ENCODE measurements around the gene PHF1. TPM values are rescaled to one million over a fixed set of nuclear protein-coding genes. Genes with fewer than 3 reads are reported as not detected.
A peak's percentile ranks its signal among the peaks of the same experiment; 100 is the strongest.

PHF1 gene
- polyA plus RNA-seq, 1 experiment: 54.6 TPM

DNA sequence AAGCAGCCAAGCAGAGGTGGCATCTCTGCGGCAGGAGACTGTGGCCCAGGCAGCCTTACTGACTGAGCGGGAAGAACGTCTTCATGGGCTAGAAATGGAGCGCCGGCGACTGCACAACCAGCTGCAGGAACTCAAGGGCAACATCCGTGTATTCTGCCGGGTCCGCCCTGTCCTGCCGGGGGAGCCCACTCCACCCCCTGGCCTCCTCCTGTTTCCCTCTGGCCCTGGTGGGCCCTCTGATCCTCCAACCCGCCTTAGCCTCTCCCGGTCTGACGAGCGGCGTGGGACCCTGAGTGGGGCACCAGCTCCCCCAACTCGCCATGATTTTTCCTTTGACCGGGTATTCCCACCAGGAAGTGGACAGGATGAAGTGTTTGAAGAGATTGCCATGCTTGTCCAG, 5.9 kb upstream of the PHF1 start:
- no peaks in the 10 kb centered on the region for H3K27me3 ChIP-seq (ENCODE audit: control insufficient read depth, insufficient read depth, low read length)
- DNase-seq (ENCODE audit: low read depth): no peak
- POLR2A ChIA-PET: no interaction called here
- TF ChIP-seq, protein P1, sequence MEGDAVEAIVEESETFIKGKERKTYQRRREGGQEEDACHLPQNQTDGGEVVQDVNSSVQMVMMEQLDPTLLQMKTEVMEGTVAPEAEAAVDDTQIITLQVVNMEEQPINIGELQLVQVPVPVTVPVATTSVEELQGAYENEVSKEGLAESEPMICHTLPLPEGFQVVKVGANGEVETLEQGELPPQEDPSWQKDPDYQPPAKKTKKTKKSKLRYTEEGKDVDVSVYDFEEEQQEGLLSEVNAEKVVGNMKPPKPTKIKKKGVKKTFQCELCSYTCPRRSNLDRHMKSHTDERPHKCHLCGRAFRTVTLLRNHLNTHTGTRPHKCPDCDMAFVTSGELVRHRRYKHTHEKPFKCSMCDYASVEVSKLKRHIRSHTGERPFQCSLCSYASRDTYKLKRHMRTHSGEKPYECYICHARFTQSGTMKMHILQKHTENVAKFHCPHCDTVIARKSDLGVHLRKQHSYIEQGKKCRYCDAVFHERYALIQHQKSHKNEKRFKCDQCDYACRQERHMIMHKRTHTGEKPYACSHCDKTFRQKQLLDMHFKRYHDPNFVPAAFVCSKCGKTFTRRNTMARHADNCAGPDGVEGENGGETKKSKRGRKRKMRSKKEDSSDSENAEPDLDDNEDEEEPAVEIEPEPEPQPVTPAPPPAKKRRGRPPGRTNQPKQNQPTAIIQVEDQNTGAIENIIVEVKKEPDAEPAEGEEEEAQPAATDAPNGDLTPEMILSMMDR (IDR thresholded peaks at IDR 0.05; ENCODE audit: insufficient read depth, low read depth, low read length): no peak
- CTCF ChIA-PET: interaction anchor here (0.5 to 1.4 kb wide), 2 partner anchors 14 to 220 kb away, joined by 3 to 4 read pairs; no protein-coding TSS in a partner anchor
- no peaks in the 10 kb centered on the region for H3K36me3 ChIP-seq (ENCODE audit: control insufficient read depth, insufficient read depth, low read length)
- H3K4me3 ChIP-seq (ENCODE audit: low read depth, low read length): no peak overlapping the region

DNA sequence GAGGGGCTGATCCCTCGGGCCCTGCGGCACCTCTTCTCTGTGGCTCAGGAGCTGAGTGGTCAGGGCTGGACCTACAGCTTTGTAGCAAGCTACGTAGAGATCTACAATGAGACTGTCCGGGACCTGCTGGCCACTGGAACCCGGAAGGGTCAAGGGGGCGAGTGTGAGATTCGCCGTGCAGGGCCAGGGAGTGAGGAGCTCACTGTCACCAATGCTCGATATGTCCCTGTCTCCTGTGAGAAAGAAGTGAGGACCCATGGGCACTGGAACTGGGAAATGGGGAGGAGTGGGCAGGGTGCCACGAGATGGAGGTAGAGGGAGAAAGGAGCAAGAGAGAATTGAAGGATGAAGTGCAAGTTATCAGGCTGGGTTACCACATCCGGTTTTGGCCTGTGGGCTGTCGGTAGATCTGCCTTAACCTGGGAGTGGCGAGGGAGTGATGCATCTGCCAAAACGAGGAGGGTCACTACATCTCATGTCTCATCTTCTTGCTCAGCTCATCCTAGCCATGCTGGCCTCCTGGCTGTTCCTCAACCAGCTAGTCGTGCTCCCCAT, 5.4 kb upstream of the PHF1 start:
- no peak for DNase-seq (ENCODE audit: low read depth)
- no peak overlapping the region for H3K4me3 ChIP-seq (ENCODE audit: low read depth, low read length)
- H3K36me3 ChIP-seq (ENCODE audit: control insufficient read depth, insufficient read depth, low read length): no peaks in the 10 kb centered on the region
- ChIA-PET CTCF (interaction anchor here (0.5 to 1.4 kb wide), 4 partner anchors 15 to 221 kb away, joined by 3 to 4 read pairs (median 4); no protein-coding TSS in a partner anchor), POLR2A (no interaction called here)
- TF ChIP-seq, protein P1 (IDR thresholded peaks at IDR 0.05; ENCODE audit: insufficient read depth, low read depth, low read length): no peak
- no peaks in the 10 kb centered on the region for H3K27me3 ChIP-seq (ENCODE audit: control insufficient read depth, insufficient read depth, low read length)

DNA sequence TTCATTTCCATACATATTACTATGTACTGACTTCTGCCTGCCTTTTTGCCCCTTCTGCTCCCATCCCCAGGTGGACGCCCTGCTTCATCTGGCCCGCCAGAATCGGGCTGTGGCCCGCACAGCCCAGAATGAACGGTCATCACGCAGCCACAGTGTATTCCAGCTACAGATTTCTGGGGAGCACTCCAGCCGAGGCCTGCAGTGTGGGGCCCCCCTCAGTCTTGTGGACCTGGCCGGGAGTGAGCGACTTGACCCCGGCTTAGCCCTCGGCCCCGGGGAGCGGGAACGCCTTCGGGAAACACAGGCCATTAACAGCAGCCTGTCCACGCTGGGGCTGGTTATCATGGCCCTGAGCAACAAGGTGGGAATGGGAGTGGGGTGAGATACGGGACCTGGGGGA, 4.7 kb upstream of the PHF1 start:
- POLR2A ChIA-PET: no interaction called here
- H3K36me3 ChIP-seq (ENCODE audit: control insufficient read depth, insufficient read depth, low read length): no peaks in the 10 kb centered on the region

DNA sequence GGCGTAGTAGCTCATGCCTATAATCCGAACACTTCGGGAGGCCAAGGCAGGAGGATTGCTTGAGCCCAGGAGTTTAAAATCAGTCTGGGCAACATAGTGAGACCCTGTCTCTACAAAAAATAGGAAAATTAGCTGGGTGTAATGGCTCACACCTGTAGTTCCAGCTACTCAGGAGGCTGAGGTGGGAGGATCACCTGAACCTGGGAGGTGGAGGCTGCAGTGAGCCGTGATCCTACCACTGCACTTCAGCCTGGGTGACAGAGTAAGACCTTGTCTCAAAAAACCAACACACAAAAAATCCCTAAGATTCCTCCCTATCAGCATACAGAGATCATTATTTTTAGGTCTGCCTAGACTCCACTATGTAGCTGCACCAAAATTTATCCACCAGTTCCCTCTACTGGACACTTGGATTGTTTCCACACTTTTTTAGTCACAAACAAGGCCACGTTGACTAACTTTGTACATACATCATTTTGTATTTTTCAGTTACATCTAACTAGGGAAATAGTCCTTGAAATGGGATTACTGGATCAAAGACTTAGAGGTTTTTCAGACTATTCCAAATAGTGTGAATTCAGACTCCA, 3.6 kb upstream of the PHF1 start:
- TF ChIP-seq, protein P1 (IDR thresholded peaks at IDR 0.05; ENCODE audit: insufficient read depth, low read depth, low read length): peak; percentile 43
- no peaks in the 10 kb centered on the region for H3K27me3 ChIP-seq (ENCODE audit: control insufficient read depth, insufficient read depth, low read length)
- ChIA-PET CTCF (interaction anchor here (0.8 to 1.0 kb wide), 4 partner anchors 11 to 246 kb away, joined by 3 to 4 read pairs (median 4); no protein-coding TSS in a partner anchor), POLR2A (no interaction called here)
- no peak overlapping the region for H3K4me3 ChIP-seq (ENCODE audit: low read depth, low read length)
- no peaks in the 10 kb centered on the region for H3K36me3 ChIP-seq (ENCODE audit: control insufficient read depth, insufficient read depth, low read length)
- DNase-seq (ENCODE audit: low read depth): no peak

More for the DNA sequence above, 4.7 kb upstream of the PHF1 start:
- CTCF ChIA-PET: interaction anchor here (0.6 to 1.4 kb wide), 3 partner anchors 15 to 23 kb away, joined by 3 to 4 read pairs (median 4); no protein-coding TSS in a partner anchor
- no peak for DNase-seq (ENCODE audit: low read depth)
- H3K27me3 ChIP-seq (ENCODE audit: control insufficient read depth, insufficient read depth, low read length): no peaks in the 10 kb centered on the region
- TF ChIP-seq, protein P1 (IDR thresholded peaks at IDR 0.05; ENCODE audit: insufficient read depth, low read depth, low read length): no peak
- H3K4me3 ChIP-seq (ENCODE audit: low read depth, low read length): no peak overlapping the region

DNA sequence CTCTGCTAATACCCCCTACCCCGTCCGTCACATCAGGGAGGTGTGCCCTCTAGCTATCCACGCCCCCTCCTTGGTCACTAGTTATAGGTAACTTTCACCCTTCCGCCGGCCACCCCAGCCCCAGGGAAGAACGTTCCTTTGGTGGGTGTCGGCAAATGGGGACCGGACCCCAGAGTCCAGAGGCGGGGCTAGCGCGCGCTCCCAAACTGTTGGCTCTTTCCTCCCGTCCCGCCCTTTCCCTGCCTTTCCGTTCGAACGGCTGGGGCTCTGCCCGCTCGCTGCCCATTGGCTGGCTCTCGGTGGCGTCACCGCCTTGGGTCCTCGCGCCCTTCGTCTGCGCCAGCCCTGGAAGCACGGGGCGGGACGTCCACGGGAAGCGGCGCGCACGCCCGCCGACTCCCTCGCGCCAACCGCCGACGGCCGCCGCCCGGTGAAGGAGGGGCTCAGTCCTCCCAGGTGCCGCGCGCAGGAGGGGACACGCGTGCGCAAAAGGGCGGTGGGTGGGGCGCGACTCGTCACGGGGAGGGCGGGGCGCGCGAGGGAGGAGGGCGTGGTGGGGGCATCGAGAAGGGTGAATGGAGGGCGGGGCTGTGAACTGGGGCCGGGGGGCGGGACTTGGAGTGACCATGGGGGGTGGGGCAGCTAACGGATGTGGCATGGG, 634 bp upstream of the PHF1 start:
- no peaks in the 10 kb centered on the region for H3K27me3 ChIP-seq (ENCODE audit: control insufficient read depth, insufficient read depth, low read length)
- ChIA-PET POLR2A (interaction anchor here (0.6 to 0.7 kb wide), 3 partner anchors 15 to 203 kb away, joined by 3 to 6 read pairs (median 3); no protein-coding TSS in a partner anchor), CTCF (no interaction called here)

More for the DNA sequence above, 634 bp upstream of the PHF1 start:
- peak; percentile 76 for DNase-seq (ENCODE audit: low read depth)
- TF ChIP-seq, protein P1 (IDR thresholded peaks at IDR 0.05; ENCODE audit: insufficient read depth, low read depth, low read length): no peak
- peaks cover 17% of the 10 kb centered on the region for H3K36me3 ChIP-seq (ENCODE audit: control insufficient read depth, insufficient read depth, low read length)
- H3K4me3 ChIP-seq (ENCODE audit: low read depth, low read length): peak overlapping the region; percentile 62

All from BJ (cell line).